ENCODE measurements around the gene MYO5B. TPM values are rescaled to one million over a fixed set of nuclear protein-coding genes. Genes with fewer than 3 reads are reported as not detected.
"Not testable (repeated sequence)": the region's sequence is repeated elsewhere in the genome, so short reads cannot be mapped to it uniquely, and the experiment has no call there.

MYO5B gene
- 5.0 TPM for polyA plus RNA-seq (2013, experiment 1 of 2)
- polyA plus RNA-seq (2013, experiment 2 of 2) = 5.1 TPM

- H3K4me1 ChIP-seq (ENCODE audit: control insufficient read depth, low read depth, low read length) = peaks cover 6% of the 10 kb centered on the region
- no CpG with 5 or more reads among the region's 115 CpGs for WGBS (ENCODE audit: extremely low coverage, insufficient coverage, low lambda C conversion rate)
- no peak within 1 kb of the TSS for H4K8ac ChIP-seq (ENCODE audit: low read depth, low read length)
- peak within 1 kb of the TSS; percentile 89 for H3K23ac ChIP-seq (ENCODE audit: low read length)
- peak; percentile 64 for DNase-seq
- no peak within 1 kb of the TSS for H2AK5ac ChIP-seq (ENCODE audit: low read length)
- no peak within 1 kb of the TSS for H3K27ac ChIP-seq (ENCODE audit: low read depth, low read length)
- H3K4me3 ChIP-seq (ENCODE audit: low read length) = peak within 1 kb of the TSS; percentile 48
- H3K18ac ChIP-seq (ENCODE audit: low read length) = no peak within 1 kb of the TSS
- peak within 1 kb of the TSS; percentile 63 for H3K9ac ChIP-seq (ENCODE audit: low read length)
- no peaks in the 10 kb centered on the region for H3K36me3 ChIP-seq (ENCODE audit: control insufficient read depth, insufficient read depth, low read length)
- no peaks in the 10 kb centered on the region for H3K79me1 ChIP-seq (ENCODE audit: low read length)
- H3K79me2 ChIP-seq (ENCODE audit: control insufficient read depth, insufficient read depth, low read length) = no peaks in the 10 kb centered on the region
- peak within 1 kb of the TSS; percentile 81 for H3K56ac ChIP-seq (ENCODE audit: low read length)
- no peak within 1 kb of the TSS for H2BK15ac ChIP-seq (replicated peaks; ENCODE audit: low read depth)
- H3K4ac ChIP-seq (ENCODE audit: low read depth, low read length) = no peak within 1 kb of the TSS
- H3K27me3 ChIP-seq (ENCODE audit: insufficient read depth, low read length, poor library complexity) = peaks cover 32% of the 10 kb centered on the region
- no peak within 1 kb of the TSS for H4K5ac ChIP-seq (ENCODE audit: low read length)
- no peak within 1 kb of the TSS for H2BK5ac ChIP-seq (ENCODE audit: low read length)
- H2BK120ac ChIP-seq (ENCODE audit: low read depth, low read length) = no peak within 1 kb of the TSS
- peak within 1 kb of the TSS; percentile 77 for H3K4me2 ChIP-seq (ENCODE audit: low read length)
Observed at GRCh38 chr18:50194631-50195532, at the start of gene MYO5B. Gene MYO5B (minus strand): TSS chr18:50195147. CDS start chr18:50194793, 354 bp downstream.

- not testable (repeated sequence) for H3K4me3 ChIP-seq (ENCODE audit: low read length); H2BK15ac ChIP-seq (replicated peaks; ENCODE audit: low read depth); H2BK5ac ChIP-seq (ENCODE audit: low read length); DNase-seq; H3K27ac ChIP-seq (ENCODE audit: low read depth, low read length); H3K4me2 ChIP-seq (ENCODE audit: low read length); H3K27me3 ChIP-seq (ENCODE audit: insufficient read depth, low read length, poor library complexity); H4K5ac ChIP-seq (ENCODE audit: low read length); H3K23ac ChIP-seq (ENCODE audit: low read length); H3K4ac ChIP-seq (ENCODE audit: low read depth, low read length); H3K56ac ChIP-seq (ENCODE audit: low read length); H2AK5ac ChIP-seq (ENCODE audit: low read length); H3K36me3 ChIP-seq (ENCODE audit: control insufficient read depth, insufficient read depth, low read length); H3K79me2 ChIP-seq (ENCODE audit: control insufficient read depth, insufficient read depth, low read length); H2BK120ac ChIP-seq (ENCODE audit: low read depth, low read length); H3K9ac ChIP-seq (ENCODE audit: low read length); H3K18ac ChIP-seq (ENCODE audit: low read length); H3K4me1 ChIP-seq (ENCODE audit: control insufficient read depth, low read depth, low read length); H3K79me1 ChIP-seq (ENCODE audit: low read length); H4K8ac ChIP-seq (ENCODE audit: low read depth, low read length)
- no CpG with 5 or more reads among the region's 8 CpGs for WGBS (ENCODE audit: extremely low coverage, insufficient coverage, low lambda C conversion rate)
Observed at GRCh38 chr18:50241768-50242167, 46.8 kb upstream of the MYO5B start.

DNA sequence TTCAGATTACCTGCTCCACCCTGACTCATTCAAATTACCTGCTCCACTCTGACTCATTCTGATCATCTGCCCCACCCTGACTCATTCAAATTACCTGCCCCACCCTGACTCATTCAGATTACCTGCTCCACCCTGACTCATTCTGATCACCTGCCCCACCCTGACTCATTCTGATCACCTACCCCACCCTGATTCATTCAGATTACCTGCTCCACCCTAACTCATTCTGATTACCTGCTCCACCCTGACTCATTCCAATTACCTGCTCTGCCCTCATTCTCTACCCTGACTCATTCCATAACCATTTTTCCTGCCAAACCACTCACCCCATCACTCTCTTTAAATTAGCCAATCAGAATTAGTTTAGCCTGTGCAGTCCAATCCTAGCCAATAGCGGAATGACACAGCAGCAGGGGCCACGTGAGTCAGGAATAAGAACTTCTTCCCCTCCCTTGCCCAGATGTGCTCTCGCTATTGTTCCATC, 45.2 kb upstream of the MYO5B start:
- Histone ChIP-seq H3K4ac (ENCODE audit: low read depth, low read length) (no peak overlapping the region), H4K5ac (ENCODE audit: low read length) (no peak overlapping the region), H3K4me2 (ENCODE audit: low read length) (no peak overlapping the region), H2AK5ac (ENCODE audit: low read length) (no peak overlapping the region), H2BK120ac (ENCODE audit: low read depth, low read length) (no peak overlapping the region), H3K27me3 (ENCODE audit: insufficient read depth, low read length, poor library complexity) (no peaks in the 10 kb centered on the region), H2BK5ac (ENCODE audit: low read length) (no peak overlapping the region), H3K23ac (ENCODE audit: low read length) (no peak overlapping the region), H3K4me1 (ENCODE audit: control insufficient read depth, low read depth, low read length) (no peaks in the 10 kb centered on the region), H2BK15ac (replicated peaks; ENCODE audit: low read depth) (no peak overlapping the region), H3K56ac (ENCODE audit: low read length) (no peak overlapping the region), H3K4me3 (ENCODE audit: low read length) (no peak overlapping the region), H4K8ac (ENCODE audit: low read depth, low read length) (no peak overlapping the region), H3K27ac (ENCODE audit: low read depth, low read length) (no peak overlapping the region), H3K18ac (ENCODE audit: low read length) (no peak overlapping the region), H3K79me2 (ENCODE audit: control insufficient read depth, insufficient read depth, low read length) (no peaks in the 10 kb centered on the region), H3K79me1 (ENCODE audit: low read length) (no peaks in the 10 kb centered on the region), H3K36me3 (ENCODE audit: control insufficient read depth, insufficient read depth, low read length) (no peaks in the 10 kb centered on the region), H3K9ac (ENCODE audit: low read length) (no peak overlapping the region)
- no CpG with 5 or more reads among the region's 3 CpGs for WGBS (ENCODE audit: extremely low coverage, insufficient coverage, low lambda C conversion rate)
- DNase-seq = no peak

DNA sequence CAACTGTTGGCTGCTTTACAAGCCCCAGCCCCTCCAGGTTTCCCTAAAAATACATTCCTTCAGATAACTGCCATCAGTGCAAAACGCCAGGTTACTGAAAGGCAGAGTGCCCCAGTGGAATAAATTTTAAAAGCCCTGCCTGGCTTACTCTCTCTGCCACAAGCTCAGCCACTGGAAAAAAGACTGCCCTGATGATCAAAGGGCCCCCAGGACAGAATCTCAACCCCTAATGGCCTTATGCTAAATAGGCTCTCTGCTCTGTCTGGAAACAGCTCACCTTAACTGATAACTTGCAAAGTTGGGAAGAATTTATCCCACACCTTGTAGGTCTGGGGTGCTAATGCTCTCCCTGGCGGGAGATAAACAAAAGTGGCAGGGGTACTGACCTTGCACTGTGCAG, 37.5 kb upstream of the MYO5B start:
- Histone ChIP-seq H3K79me2 (ENCODE audit: control insufficient read depth, insufficient read depth, low read length) (no peaks in the 10 kb centered on the region), H3K56ac (ENCODE audit: low read length) (peak overlapping the region; percentile 69), H2AK5ac (ENCODE audit: low read length) (no peak overlapping the region), H3K4me2 (ENCODE audit: low read length) (no peak overlapping the region), H2BK5ac (ENCODE audit: low read length) (peak overlapping the region; percentile 100), H3K36me3 (ENCODE audit: control insufficient read depth, insufficient read depth, low read length) (no peaks in the 10 kb centered on the region), H3K18ac (ENCODE audit: low read length) (peak overlapping the region; percentile 89), H3K27ac (ENCODE audit: low read depth, low read length) (peak overlapping the region; percentile 91), H2BK15ac (replicated peaks; ENCODE audit: low read depth) (peak overlapping the region; percentile 42), H2BK120ac (ENCODE audit: low read depth, low read length) (peak overlapping the region; percentile 66), H3K79me1 (ENCODE audit: low read length) (no peaks in the 10 kb centered on the region), H3K9ac (ENCODE audit: low read length) (peak overlapping the region; percentile 52), H3K4ac (ENCODE audit: low read depth, low read length) (peak overlapping the region; percentile 41), H4K5ac (ENCODE audit: low read length) (peak overlapping the region; percentile 94), H3K4me3 (ENCODE audit: low read length) (no peak overlapping the region), H4K8ac (ENCODE audit: low read depth, low read length) (peak overlapping the region; percentile 66), H3K4me1 (ENCODE audit: control insufficient read depth, low read depth, low read length) (peaks cover 17% of the 10 kb centered on the region), H3K23ac (ENCODE audit: low read length) (no peak overlapping the region), H3K27me3 (ENCODE audit: insufficient read depth, low read length, poor library complexity) (no peaks in the 10 kb centered on the region)
- WGBS (ENCODE audit: extremely low coverage, insufficient coverage, low lambda C conversion rate) = no CpG with 5 or more reads among the region's 2 CpGs
- DNase-seq = peak; percentile 92

GRCh38 chr18:50231621-50232020, 36.7 kb upstream of the MYO5B start:
- Histone ChIP-seq H3K4me3 (ENCODE audit: low read length) (no peak overlapping the region), H3K4me1 (ENCODE audit: control insufficient read depth, low read depth, low read length) (peaks cover 17% of the 10 kb centered on the region), H3K23ac (ENCODE audit: low read length) (peak overlapping the region; percentile 30), H3K4ac (ENCODE audit: low read depth, low read length) (peak overlapping the region; percentile 41), H3K36me3 (ENCODE audit: control insufficient read depth, insufficient read depth, low read length) (no peaks in the 10 kb centered on the region), H3K56ac (ENCODE audit: low read length) (peak overlapping the region; percentile 90), H3K27ac (ENCODE audit: low read depth, low read length) (peak overlapping the region; percentile 91), H2BK5ac (ENCODE audit: low read length) (peak overlapping the region; percentile 100), H3K4me2 (ENCODE audit: low read length) (peak overlapping the region; percentile 14), H3K79me2 (ENCODE audit: control insufficient read depth, insufficient read depth, low read length) (no peaks in the 10 kb centered on the region), H4K5ac (ENCODE audit: low read length) (peak overlapping the region; percentile 94), H2AK5ac (ENCODE audit: low read length) (peak overlapping the region; percentile 80), H3K18ac (ENCODE audit: low read length) (peak overlapping the region; percentile 89), H3K9ac (ENCODE audit: low read length) (peak overlapping the region; percentile 52), H3K79me1 (ENCODE audit: low read length) (no peaks in the 10 kb centered on the region), H2BK120ac (ENCODE audit: low read depth, low read length) (peak overlapping the region; percentile 66), H3K27me3 (ENCODE audit: insufficient read depth, low read length, poor library complexity) (no peaks in the 10 kb centered on the region), H4K8ac (ENCODE audit: low read depth, low read length) (no peak overlapping the region), H2BK15ac (replicated peaks; ENCODE audit: low read depth) (no peak overlapping the region)
- peak; percentile 97 for DNase-seq
- no CpG with 5 or more reads among the region's 4 CpGs for WGBS (ENCODE audit: extremely low coverage, insufficient coverage, low lambda C conversion rate)
